ENCODE measurements around the gene SCAF4. TPM values are rescaled to one million over a fixed set of nuclear protein-coding genes. Genes with fewer than 3 reads are reported as not detected.

SCAF4 gene
- total and polyA plus RNA-seq, 9 of the 15 experiments (the other 6 are each of a cell fraction or from before 2014, with no cell fraction given) = 2.3 to 55.7 (median 17.2) TPM

GRCh38 chr21:31735511-31735992 lies 3.6 kb upstream of the SCAF4 start (continued):
- TF ChIP-seq TOE1 (IDR thresholded peaks at IDR 0.05; ENCODE audit: borderline replicate concordance) (no peak), TOE1 (CRISPR knock-in tag; IDR thresholded peaks at IDR 0.05; ENCODE audit: borderline replicate concordance, low read depth) (no peak), TRIM24 (IDR thresholded peaks at IDR 0.05) (peak; percentile 65 to 73; a peak in 3 of 4 replicates), SNIP1 (IDR thresholded peaks at IDR 0.05; ENCODE audit: low read depth) (no peak), GATA2 (CRISPR knock-in tag; IDR thresholded peaks at IDR 0.05) (peak; percentile 87), HMG20B (CRISPR knock-in tag; IDR thresholded peaks at IDR 0.05) (no peak), ZEB2 (IDR thresholded peaks at IDR 0.05) (0 out of 2 replicates have a peak, but pooled peaks have one; percentile 15), TCF3 (CRISPR knock-in tag; IDR thresholded peaks at IDR 0.05) (peak; percentile 96), NRF1 (conservative IDR thresholded peaks at IDR 0.05 in 1 of 2, IDR thresholded peaks at IDR 0.05 in 1 of 2) (no peak), L3MBTL2 (IDR thresholded peaks at IDR 0.05) (no peak), PRDM10 (IDR thresholded peaks at IDR 0.05; ENCODE audit: partially characterized antibody) (peak; percentile 33), KDM1A (IDR thresholded peaks at IDR 0.05) (peak; percentile 69 to 85), NFRKB (IDR thresholded peaks at IDR 0.05; ENCODE audit: low read depth) (peak; percentile 56; the same call in 1 of the 2 replicates), HDAC1 (IDR thresholded peaks at IDR 0.05) (0 out of 4 replicates have a peak, but pooled peaks of 1 of the 2 experiments have one; percentile 55), TEAD4 (IDR thresholded peaks at IDR 0.05; ENCODE audit: low read length) (peak; percentile 94), TEAD4 (CRISPR knock-in tag; IDR thresholded peaks at IDR 0.05; ENCODE audit: borderline replicate concordance) (no peak), RAD21 (CRISPR knock-in tag; conservative IDR thresholded peaks at IDR 0.05 in 1 of 2, IDR thresholded peaks at IDR 0.05 in 1 of 2) (peak in 1 of 2 experiments; percentile 16; a peak in 1 of 4 replicates), MAFK (IDR thresholded peaks at IDR 0.05; ENCODE audit: low read length) (no peak), XRCC5 (IDR thresholded peaks at IDR 0.05; ENCODE audit: low read depth, low read length) (no peak), CCNT2 (IDR thresholded peaks at IDR 0.05; ENCODE audit: borderline replicate concordance, extremely low read depth, insufficient read length, low read depth, low read length) (peak; percentile 68), NKRF (IDR thresholded peaks at IDR 0.05; ENCODE audit: borderline replicate concordance) (0 out of 2 replicates have a peak, but pooled peaks have one; percentile 30), PHTF2 (CRISPR knock-in tag; IDR thresholded peaks at IDR 0.05) (no peak), STAT5A (IDR thresholded peaks at IDR 0.05; ENCODE audit: borderline replicate concordance, low read length) (peak; percentile 84), SMAD4 (CRISPR knock-in tag; conservative IDR thresholded peaks at IDR 0.05) (peak; percentile 82), FOS (IDR thresholded peaks at IDR 0.05; ENCODE audit: extremely low read depth, insufficient read length) (no peak), SMAD3 (CRISPR knock-in tag; conservative IDR thresholded peaks at IDR 0.05) (no peak)

All from K562 (cell line).